Measurements from ENCODE around the gene GIGYF1. TPM values are rescaled to one million over a fixed set of nuclear protein-coding genes. Genes with fewer than 3 reads are reported as not detected.
A peak's percentile ranks its signal among the peaks of the same experiment; 100 is the strongest.

Gene GIGYF1
- total RNA-seq, 1 donor from 2014 or later = 23.5 TPM

- H3K4me3 ChIP-seq (ENCODE audit: low read depth, low read length) = no peak overlapping the region
- H3K36me3 ChIP-seq (ENCODE audit: control insufficient read depth, insufficient read depth, low read length) = no peaks in the 10 kb centered on the region
- H3K27me3 ChIP-seq (ENCODE audit: control insufficient read depth, insufficient read depth, low read length) = no peaks in the 10 kb centered on the region
- no peak for DNase-seq (ENCODE audit: low read depth)
- TF ChIP-seq CTCF (IDR thresholded peaks at IDR 0.05; ENCODE audit: insufficient read depth, low read length, poor library complexity, severe bottlenecking) = no peak
These were observed 17.3 kb upstream of the GIGYF1 start for GRCh38 chr7:100711369-100711768.

GRCh38 chr7:100710452-100710851 lies 16.4 kb upstream of the GIGYF1 start:
- no peak for DNase-seq (ENCODE audit: low read depth)
- TF ChIP-seq CTCF (IDR thresholded peaks at IDR 0.05; ENCODE audit: insufficient read depth, low read length, poor library complexity, severe bottlenecking) = no peak
- no peaks in the 10 kb centered on the region for H3K27me3 ChIP-seq (ENCODE audit: control insufficient read depth, insufficient read depth, low read length)
- no peaks in the 10 kb centered on the region for H3K36me3 ChIP-seq (ENCODE audit: control insufficient read depth, insufficient read depth, low read length)
- no peak overlapping the region for H3K4me3 ChIP-seq (ENCODE audit: low read depth, low read length)

GRCh38 chr7:100708395-100708794 lies 14.3 kb upstream of the GIGYF1 start:
- Histone ChIP-seq H3K36me3 (ENCODE audit: control insufficient read depth, insufficient read depth, low read length) (no peaks in the 10 kb centered on the region), H3K4me3 (ENCODE audit: low read depth, low read length) (no peak overlapping the region), H3K27me3 (ENCODE audit: control insufficient read depth, insufficient read depth, low read length) (no peaks in the 10 kb centered on the region)
- DNase-seq (ENCODE audit: low read depth) = no peak
- TF ChIP-seq CTCF (IDR thresholded peaks at IDR 0.05; ENCODE audit: insufficient read depth, low read length, poor library complexity, severe bottlenecking) = no peak

- Histone ChIP-seq H3K27me3 (ENCODE audit: control insufficient read depth, insufficient read depth, low read length) (no peaks in the 10 kb centered on the region), H3K36me3 (ENCODE audit: control insufficient read depth, insufficient read depth, low read length) (no peaks in the 10 kb centered on the region), H3K4me3 (ENCODE audit: low read depth, low read length) (peak overlapping the region; percentile 94)
- no peak for TF ChIP-seq CTCF (IDR thresholded peaks at IDR 0.05; ENCODE audit: insufficient read depth, low read length, poor library complexity, severe bottlenecking)
- DNase-seq (ENCODE audit: low read depth) = no peak
These were observed 12.7 kb upstream of the GIGYF1 start for GRCh38 chr7:100706672-100707311.

- Histone ChIP-seq H3K36me3 (ENCODE audit: control insufficient read depth, insufficient read depth, low read length) (no peaks in the 10 kb centered on the region), H3K4me3 (ENCODE audit: low read depth, low read length) (peak within 1 kb of the TSS; percentile 94), H3K27me3 (ENCODE audit: control insufficient read depth, insufficient read depth, low read length) (peaks cover 2% of the 10 kb centered on the region)
- no peak for TF ChIP-seq CTCF (IDR thresholded peaks at IDR 0.05; ENCODE audit: insufficient read depth, low read length, poor library complexity, severe bottlenecking)
- DNase-seq (ENCODE audit: low read depth) = peak; percentile 86
These were observed 12.0 kb upstream of the GIGYF1 start, which contains the start of gene POP7 for GRCh38 chr7:100705753-100706671. Gene POP7, plus strand, starts transcription at chr7:100706121. Its CDS starts 710 bp downstream, at chr7:100706831.

Data from kidney epithelial cell (primary cell).